ENCODE results near the gene MBOAT7. TPM values are rescaled to one million over a fixed set of nuclear protein-coding genes. Genes with fewer than 3 reads are reported as not detected.

The MBOAT7 gene
- polyA plus RNA-seq, 1 of the 3 experiments (the other 2 are of a cell fraction) = 80.8 TPM

GRCh38 chr19:54169149-54169740 is 20.1 kb downstream of the MBOAT7 start:
- peaks cover 5% of the 10 kb centered on the region for H3F3A ChIP-seq (replicated peaks; ENCODE audit: insufficient read depth)
- no peaks in the 10 kb centered on the region for H3K9me2 ChIP-seq
- H3K27me3 ChIP-seq (ENCODE audit: insufficient read depth) = no peaks in the 10 kb centered on the region
- POLR2A ChIA-PET = interaction anchor here (0.9 kb wide), 1 partner anchor 19 kb away, joined by 4 read pairs; no protein-coding TSS in a partner anchor
- TF ChIP-seq MXI1 (IDR thresholded peaks at IDR 0.05; ENCODE audit: low read depth, low read length) = no peak
- no peak for TF ChIP-seq RFX5 (IDR thresholded peaks at IDR 0.05; ENCODE audit: low read length)
- no peak for TF ChIP-seq YY1 (IDR thresholded peaks at IDR 0.05; ENCODE audit: low read depth)
- TF ChIP-seq POLR2AphosphoS5 (IDR thresholded peaks at IDR 0.05; ENCODE audit: low read depth, low read length) = no peak
- CTCF ChIA-PET = interaction anchor here (0.8 to 2.9 kb wide), 5 partner anchors 10 to 35 kb away, joined by 4 to 13 read pairs (median 7); partner anchors contain the start of genes LENG1 and MBOAT7
- no peak overlapping the region for H2AFZ ChIP-seq (ENCODE audit: low read depth)
- peaks cover 5 to 6% of the 10 kb centered on the region in 2 experiments; a peak in 2 of 4 replicates for H3K4me1 ChIP-seq (ENCODE audit: control insufficient read depth in 1 of 2, insufficient read depth in 2 of 2, low read depth in 1 of 2, low read length in 1 of 2)
- no peaks in the 10 kb centered on the region for H3K79me2 ChIP-seq (ENCODE audit: insufficient read depth)
- H3K4me3 ChIP-seq (ENCODE audit: low read depth in 2 of 2, low read length in 1 of 2) = no peak overlapping the region
- H3K4me2 ChIP-seq = no peak overlapping the region
- DNase-seq = no peak
- H3K36me3 ChIP-seq (replicated peaks in 1 of 2; ENCODE audit: control insufficient read depth in 1 of 2, insufficient read depth in 2 of 2, low read length in 1 of 2) = no peaks in the 10 kb centered on the region
- H4K20me1 ChIP-seq (ENCODE audit: insufficient read depth) = no peaks in the 10 kb centered on the region
- 74% methylated on average over 21 of the region's 21 CpGs for WGBS (ENCODE audit: low lambda C conversion rate)
- H3K9me3 ChIP-seq = no peaks in the 10 kb centered on the region
- no peak overlapping the region for H3K9ac ChIP-seq
- no peak overlapping the region for H3K27ac ChIP-seq (ENCODE audit: low read depth in 2 of 2, low read length in 1 of 2)

DNA sequence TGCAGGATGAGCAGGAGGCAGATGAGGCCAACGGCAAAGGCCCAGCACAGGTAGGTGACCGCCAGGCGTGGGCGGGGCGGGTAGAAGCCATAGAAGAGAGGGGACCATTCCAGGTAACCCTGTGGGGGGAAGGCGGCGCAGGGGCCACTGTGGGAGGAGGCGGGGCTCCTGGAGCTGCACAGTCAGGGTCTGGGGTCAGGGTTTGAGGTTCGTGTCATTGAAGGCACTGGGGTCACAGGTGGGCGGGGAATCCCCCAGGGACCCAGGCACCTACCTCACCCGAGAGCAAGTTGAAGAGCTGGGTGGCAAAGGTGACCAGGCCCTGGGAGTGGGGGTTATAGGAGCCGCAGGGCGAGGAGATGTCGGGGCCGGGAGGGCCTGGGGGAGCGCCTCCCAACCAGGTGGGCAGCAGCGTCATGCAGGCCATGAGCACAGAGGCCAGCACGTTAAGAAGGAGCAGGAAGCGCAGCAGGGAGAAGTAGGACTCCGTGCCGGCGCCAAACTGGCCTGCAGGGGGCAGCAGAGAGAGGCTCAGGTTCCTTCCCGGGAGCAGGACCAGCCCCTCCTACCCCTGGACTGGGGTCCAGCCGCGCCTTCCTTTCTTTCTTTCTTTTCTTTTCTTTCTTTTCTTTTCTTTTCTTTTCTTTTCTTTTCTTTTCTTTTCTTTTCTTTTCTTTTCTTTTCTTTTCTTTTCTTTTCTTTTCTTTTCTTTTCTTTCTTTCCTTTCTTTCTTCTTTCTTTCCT is 21.0 kb downstream of the MBOAT7 start:
- peak; percentile 97 for DNase-seq
- Histone ChIP-seq H3K4me2 (no peak overlapping the region), H3K36me3 (replicated peaks in 1 of 2; ENCODE audit: control insufficient read depth in 1 of 2, insufficient read depth in 2 of 2, low read length in 1 of 2) (no peaks in the 10 kb centered on the region), H3K9me2 (no peaks in the 10 kb centered on the region), H3K9ac (no peak overlapping the region), H3K4me3 (ENCODE audit: low read depth in 2 of 2, low read length in 1 of 2) (peak overlapping the region in 1 of 2 experiments; percentile 51; a peak in 1 of 4 replicates), H3K27ac (ENCODE audit: low read depth in 2 of 2, low read length in 1 of 2) (no peak overlapping the region), H3F3A (replicated peaks; ENCODE audit: insufficient read depth) (no peaks in the 10 kb centered on the region), H4K20me1 (ENCODE audit: insufficient read depth) (no peaks in the 10 kb centered on the region), H3K79me2 (ENCODE audit: insufficient read depth) (no peaks in the 10 kb centered on the region), H2AFZ (ENCODE audit: low read depth) (no peak overlapping the region), H3K4me1 (ENCODE audit: control insufficient read depth in 1 of 2, insufficient read depth in 2 of 2, low read depth in 1 of 2, low read length in 1 of 2) (peaks cover 5 to 6% of the 10 kb centered on the region in 2 experiments; a peak in 2 of 4 replicates), H3K9me3 (no peaks in the 10 kb centered on the region), H3K27me3 (ENCODE audit: insufficient read depth) (no peaks in the 10 kb centered on the region)
- ChIA-PET CTCF (interaction anchor here (0.7 to 2.9 kb wide), 11 partner anchors 9 to 66 kb away, joined by 3 to 13 read pairs (median 5); partner anchors contain the start of genes CNOT3, LENG1 and MBOAT7), POLR2A (no interaction called here)
- 4% methylated on average over 14 of the region's 25 CpGs for WGBS (ENCODE audit: low lambda C conversion rate)
- TF ChIP-seq NFIC (IDR thresholded peaks at IDR 0.05; ENCODE audit: borderline replicate concordance) = no peak
- TF ChIP-seq JUND (IDR thresholded peaks at IDR 0.05) = no peak
- no peak for TF ChIP-seq TCF12 (IDR thresholded peaks at IDR 0.05)
- TF ChIP-seq CHD2 (IDR thresholded peaks at IDR 0.05; ENCODE audit: low read length, partially characterized antibody) = no peak
- TF ChIP-seq, protein P1, sequence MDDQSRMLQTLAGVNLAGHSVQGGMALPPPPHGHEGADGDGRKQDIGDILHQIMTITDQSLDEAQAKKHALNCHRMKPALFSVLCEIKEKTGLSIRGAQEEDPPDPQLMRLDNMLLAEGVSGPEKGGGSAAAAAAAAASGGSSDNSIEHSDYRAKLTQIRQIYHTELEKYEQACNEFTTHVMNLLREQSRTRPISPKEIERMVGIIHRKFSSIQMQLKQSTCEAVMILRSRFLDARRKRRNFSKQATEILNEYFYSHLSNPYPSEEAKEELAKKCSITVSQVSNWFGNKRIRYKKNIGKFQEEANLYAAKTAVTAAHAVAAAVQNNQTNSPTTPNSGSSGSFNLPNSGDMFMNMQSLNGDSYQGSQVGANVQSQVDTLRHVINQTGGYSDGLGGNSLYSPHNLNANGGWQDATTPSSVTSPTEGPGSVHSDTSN (IDR thresholded peaks at IDR 0.05) = no peak
- TF ChIP-seq MEF2A (IDR thresholded peaks at IDR 0.05; ENCODE audit: borderline replicate concordance, low read depth) = no peak
- no peak for TF ChIP-seq IRF3 (IDR thresholded peaks at IDR 0.05; ENCODE audit: low read depth, low read length)
- no peak for TF ChIP-seq MXI1 (IDR thresholded peaks at IDR 0.05; ENCODE audit: low read depth, low read length)
- TF ChIP-seq YY1 (IDR thresholded peaks at IDR 0.05; ENCODE audit: low read depth) = no peak
- TF ChIP-seq, protein P2, sequence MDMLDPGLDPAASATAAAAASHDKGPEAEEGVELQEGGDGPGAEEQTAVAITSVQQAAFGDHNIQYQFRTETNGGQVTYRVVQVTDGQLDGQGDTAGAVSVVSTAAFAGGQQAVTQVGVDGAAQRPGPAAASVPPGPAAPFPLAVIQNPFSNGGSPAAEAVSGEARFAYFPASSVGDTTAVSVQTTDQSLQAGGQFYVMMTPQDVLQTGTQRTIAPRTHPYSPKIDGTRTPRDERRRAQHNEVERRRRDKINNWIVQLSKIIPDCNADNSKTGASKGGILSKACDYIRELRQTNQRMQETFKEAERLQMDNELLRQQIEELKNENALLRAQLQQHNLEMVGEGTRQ (IDR thresholded peaks at IDR 0.05; ENCODE audit: borderline replicate concordance, low read depth, low read length) = no peak
- TF ChIP-seq, protein P3, sequence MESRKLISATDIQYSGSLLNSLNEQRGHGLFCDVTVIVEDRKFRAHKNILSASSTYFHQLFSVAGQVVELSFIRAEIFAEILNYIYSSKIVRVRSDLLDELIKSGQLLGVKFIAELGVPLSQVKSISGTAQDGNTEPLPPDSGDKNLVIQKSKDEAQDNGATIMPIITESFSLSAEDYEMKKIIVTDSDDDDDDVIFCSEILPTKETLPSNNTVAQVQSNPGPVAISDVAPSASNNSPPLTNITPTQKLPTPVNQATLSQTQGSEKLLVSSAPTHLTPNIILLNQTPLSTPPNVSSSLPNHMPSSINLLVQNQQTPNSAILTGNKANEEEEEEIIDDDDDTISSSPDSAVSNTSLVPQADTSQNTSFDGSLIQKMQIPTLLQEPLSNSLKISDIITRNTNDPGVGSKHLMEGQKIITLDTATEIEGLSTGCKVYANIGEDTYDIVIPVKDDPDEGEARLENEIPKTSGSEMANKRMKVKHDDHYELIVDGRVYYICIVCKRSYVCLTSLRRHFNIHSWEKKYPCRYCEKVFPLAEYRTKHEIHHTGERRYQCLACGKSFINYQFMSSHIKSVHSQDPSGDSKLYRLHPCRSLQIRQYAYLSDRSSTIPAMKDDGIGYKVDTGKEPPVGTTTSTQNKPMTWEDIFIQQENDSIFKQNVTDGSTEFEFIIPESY (IDR thresholded peaks at IDR 0.05; ENCODE audit: borderline replicate concordance, low read depth) = no peak
- TF ChIP-seq FOXJ3 (CRISPR knock-in tag; IDR thresholded peaks at IDR 0.05) = no peak
- TF ChIP-seq, protein P4, sequence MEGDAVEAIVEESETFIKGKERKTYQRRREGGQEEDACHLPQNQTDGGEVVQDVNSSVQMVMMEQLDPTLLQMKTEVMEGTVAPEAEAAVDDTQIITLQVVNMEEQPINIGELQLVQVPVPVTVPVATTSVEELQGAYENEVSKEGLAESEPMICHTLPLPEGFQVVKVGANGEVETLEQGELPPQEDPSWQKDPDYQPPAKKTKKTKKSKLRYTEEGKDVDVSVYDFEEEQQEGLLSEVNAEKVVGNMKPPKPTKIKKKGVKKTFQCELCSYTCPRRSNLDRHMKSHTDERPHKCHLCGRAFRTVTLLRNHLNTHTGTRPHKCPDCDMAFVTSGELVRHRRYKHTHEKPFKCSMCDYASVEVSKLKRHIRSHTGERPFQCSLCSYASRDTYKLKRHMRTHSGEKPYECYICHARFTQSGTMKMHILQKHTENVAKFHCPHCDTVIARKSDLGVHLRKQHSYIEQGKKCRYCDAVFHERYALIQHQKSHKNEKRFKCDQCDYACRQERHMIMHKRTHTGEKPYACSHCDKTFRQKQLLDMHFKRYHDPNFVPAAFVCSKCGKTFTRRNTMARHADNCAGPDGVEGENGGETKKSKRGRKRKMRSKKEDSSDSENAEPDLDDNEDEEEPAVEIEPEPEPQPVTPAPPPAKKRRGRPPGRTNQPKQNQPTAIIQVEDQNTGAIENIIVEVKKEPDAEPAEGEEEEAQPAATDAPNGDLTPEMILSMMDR (IDR thresholded peaks at IDR 0.05) = peak; percentile 82
- TF ChIP-seq GATA2 (CRISPR knock-in tag; IDR thresholded peaks at IDR 0.05) = no peak
- TF ChIP-seq, protein P5, sequence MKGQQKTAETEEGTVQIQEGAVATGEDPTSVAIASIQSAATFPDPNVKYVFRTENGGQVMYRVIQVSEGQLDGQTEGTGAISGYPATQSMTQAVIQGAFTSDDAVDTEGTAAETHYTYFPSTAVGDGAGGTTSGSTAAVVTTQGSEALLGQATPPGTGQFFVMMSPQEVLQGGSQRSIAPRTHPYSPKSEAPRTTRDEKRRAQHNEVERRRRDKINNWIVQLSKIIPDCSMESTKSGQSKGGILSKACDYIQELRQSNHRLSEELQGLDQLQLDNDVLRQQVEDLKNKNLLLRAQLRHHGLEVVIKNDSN (IDR thresholded peaks at IDR 0.05; ENCODE audit: borderline replicate concordance, low read depth) = no peak
- TF ChIP-seq FOXM1 (IDR thresholded peaks at IDR 0.05; ENCODE audit: low read depth) = no peak

All from SK-N-SH (cell line).